ENCODE data around the gene DYRK4.

The DYRK4 gene

DNA sequence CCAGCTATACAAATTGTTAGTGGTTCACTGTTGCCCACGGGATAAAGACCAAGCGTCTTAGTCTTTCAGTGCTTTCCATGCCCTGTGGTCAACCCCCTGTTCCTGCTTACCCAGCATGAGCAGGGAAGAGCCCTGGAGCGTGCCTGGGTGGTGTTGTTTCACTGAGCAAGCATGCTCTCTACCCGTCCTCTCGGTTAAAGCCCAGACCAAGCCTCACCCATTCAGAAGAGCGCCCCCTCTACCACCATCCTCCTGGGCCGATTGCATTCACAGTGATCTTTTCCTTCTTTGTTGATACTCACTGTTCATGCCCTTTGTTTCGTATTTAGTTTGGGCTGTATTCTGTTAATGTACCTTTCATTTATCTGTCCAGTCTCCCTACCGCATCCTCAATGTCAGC is 25.1 kb downstream of the DYRK4 start:
- no peak overlapping the region for H3K9ac ChIP-seq (ENCODE audit: low read length)
- no peaks in the 10 kb centered on the region for H3K27me3 ChIP-seq (ENCODE audit: low read length)
- no peak overlapping the region for H3K4me2 ChIP-seq (ENCODE audit: low read depth, low read length, poor library complexity, severe bottlenecking)
- H3K9me3 ChIP-seq (ENCODE audit: insufficient read depth, low read length): no peaks in the 10 kb centered on the region
- no peaks in the 10 kb centered on the region for H3K9me2 ChIP-seq (replicated peaks; ENCODE audit: insufficient read depth, low read length)
- H3K36me3 ChIP-seq (ENCODE audit: low read length): no peaks in the 10 kb centered on the region
- H3K27ac ChIP-seq (ENCODE audit: low read depth, low read length): no peak overlapping the region
- no peak overlapping the region for H2AFZ ChIP-seq (ENCODE audit: low read depth, low read length, severe bottlenecking)
- H3F3A ChIP-seq (ENCODE audit: insufficient read depth): no peaks in the 10 kb centered on the region
- H3K79me2 ChIP-seq (ENCODE audit: insufficient read depth, low read length): no peaks in the 10 kb centered on the region
- no peaks in the 10 kb centered on the region for H4K20me1 ChIP-seq (ENCODE audit: low read depth, low read length)
- TF ChIP-seq, protein P1, sequence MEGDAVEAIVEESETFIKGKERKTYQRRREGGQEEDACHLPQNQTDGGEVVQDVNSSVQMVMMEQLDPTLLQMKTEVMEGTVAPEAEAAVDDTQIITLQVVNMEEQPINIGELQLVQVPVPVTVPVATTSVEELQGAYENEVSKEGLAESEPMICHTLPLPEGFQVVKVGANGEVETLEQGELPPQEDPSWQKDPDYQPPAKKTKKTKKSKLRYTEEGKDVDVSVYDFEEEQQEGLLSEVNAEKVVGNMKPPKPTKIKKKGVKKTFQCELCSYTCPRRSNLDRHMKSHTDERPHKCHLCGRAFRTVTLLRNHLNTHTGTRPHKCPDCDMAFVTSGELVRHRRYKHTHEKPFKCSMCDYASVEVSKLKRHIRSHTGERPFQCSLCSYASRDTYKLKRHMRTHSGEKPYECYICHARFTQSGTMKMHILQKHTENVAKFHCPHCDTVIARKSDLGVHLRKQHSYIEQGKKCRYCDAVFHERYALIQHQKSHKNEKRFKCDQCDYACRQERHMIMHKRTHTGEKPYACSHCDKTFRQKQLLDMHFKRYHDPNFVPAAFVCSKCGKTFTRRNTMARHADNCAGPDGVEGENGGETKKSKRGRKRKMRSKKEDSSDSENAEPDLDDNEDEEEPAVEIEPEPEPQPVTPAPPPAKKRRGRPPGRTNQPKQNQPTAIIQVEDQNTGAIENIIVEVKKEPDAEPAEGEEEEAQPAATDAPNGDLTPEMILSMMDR (IDR thresholded peaks at IDR 0.05; ENCODE audit: insufficient read depth, low read length, poor library complexity, severe bottlenecking): no peak
- TF ChIP-seq EZH2phosphoT487 (conservative IDR thresholded peaks at IDR 0.05; ENCODE audit: low read length): no peak
- H3K4me3 ChIP-seq (ENCODE audit: insufficient read depth, low read length, poor library complexity, severe bottlenecking): no peak overlapping the region

DNA sequence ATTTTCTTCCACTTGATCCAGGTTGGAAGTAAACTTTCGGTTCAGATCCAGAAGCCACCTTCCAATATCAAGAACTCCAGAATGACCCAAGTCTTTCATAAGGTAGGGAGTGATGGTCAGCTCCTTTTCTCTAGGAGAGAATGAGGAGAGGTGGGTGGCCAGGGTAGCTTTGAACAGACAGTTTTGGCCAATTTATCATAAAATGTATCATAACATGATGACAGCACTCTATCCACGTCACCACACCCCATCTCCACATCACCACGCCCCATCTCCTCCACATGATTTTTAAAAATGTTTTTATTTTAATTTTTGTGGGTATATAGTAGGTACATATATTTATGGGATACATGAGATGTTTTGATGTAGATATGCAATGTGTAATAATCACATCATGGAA is 26.9 kb downstream of the DYRK4 start:
- Histone ChIP-seq H3F3A (ENCODE audit: insufficient read depth) (no peaks in the 10 kb centered on the region), H3K4me3 (ENCODE audit: insufficient read depth, low read length, poor library complexity, severe bottlenecking) (no peak overlapping the region), H3K9me3 (ENCODE audit: insufficient read depth, low read length) (no peaks in the 10 kb centered on the region), H3K27ac (ENCODE audit: low read depth, low read length) (no peak overlapping the region), H2AFZ (ENCODE audit: low read depth, low read length, severe bottlenecking) (no peak overlapping the region), H3K79me2 (ENCODE audit: insufficient read depth, low read length) (no peaks in the 10 kb centered on the region), H3K36me3 (ENCODE audit: low read length) (no peaks in the 10 kb centered on the region), H3K4me2 (ENCODE audit: low read depth, low read length, poor library complexity, severe bottlenecking) (no peak overlapping the region), H3K9me2 (replicated peaks; ENCODE audit: insufficient read depth, low read length) (no peaks in the 10 kb centered on the region), H4K20me1 (ENCODE audit: low read depth, low read length) (no peaks in the 10 kb centered on the region), H3K27me3 (ENCODE audit: low read length) (no peaks in the 10 kb centered on the region), H3K9ac (ENCODE audit: low read length) (no peak overlapping the region)
- TF ChIP-seq EZH2phosphoT487 (conservative IDR thresholded peaks at IDR 0.05; ENCODE audit: low read length): no peak
- TF ChIP-seq, protein P1 (IDR thresholded peaks at IDR 0.05; ENCODE audit: insufficient read depth, low read length, poor library complexity, severe bottlenecking): no peak

DNA sequence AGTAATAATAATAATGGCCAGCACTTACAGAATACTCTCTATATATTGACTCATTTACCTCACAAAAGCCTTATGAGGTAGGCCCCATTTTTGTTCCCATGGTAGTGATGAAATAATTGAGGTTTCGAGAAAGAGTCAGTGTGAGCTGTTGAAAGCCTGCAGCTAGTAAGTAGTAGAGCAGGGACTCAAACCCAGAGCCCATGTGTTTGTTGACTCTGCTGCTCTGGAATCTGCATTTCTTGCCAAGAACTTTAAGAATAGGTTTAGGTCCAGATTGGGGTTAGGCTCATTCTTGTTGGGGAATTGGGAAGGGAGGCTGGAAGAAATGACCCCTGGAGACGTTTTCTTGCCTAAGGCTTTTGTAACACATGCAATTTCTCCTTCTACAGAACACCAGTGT is 27.9 kb downstream of the DYRK4 start:
- no peaks in the 10 kb centered on the region for H3F3A ChIP-seq (ENCODE audit: insufficient read depth)
- H4K20me1 ChIP-seq (ENCODE audit: low read depth, low read length): no peaks in the 10 kb centered on the region
- no peaks in the 10 kb centered on the region for H3K79me2 ChIP-seq (ENCODE audit: insufficient read depth, low read length)
- no peaks in the 10 kb centered on the region for H3K9me2 ChIP-seq (replicated peaks; ENCODE audit: insufficient read depth, low read length)
- H3K9me3 ChIP-seq (ENCODE audit: insufficient read depth, low read length): no peaks in the 10 kb centered on the region
- H3K4me3 ChIP-seq (ENCODE audit: insufficient read depth, low read length, poor library complexity, severe bottlenecking): no peak overlapping the region
- no peak overlapping the region for H3K27ac ChIP-seq (ENCODE audit: low read depth, low read length)
- TF ChIP-seq EZH2phosphoT487 (conservative IDR thresholded peaks at IDR 0.05; ENCODE audit: low read length): no peak
- TF ChIP-seq, protein P1 (IDR thresholded peaks at IDR 0.05; ENCODE audit: insufficient read depth, low read length, poor library complexity, severe bottlenecking): no peak
- H3K36me3 ChIP-seq (ENCODE audit: low read length): no peaks in the 10 kb centered on the region
- H2AFZ ChIP-seq (ENCODE audit: low read depth, low read length, severe bottlenecking): no peak overlapping the region
- H3K27me3 ChIP-seq (ENCODE audit: low read length): no peaks in the 10 kb centered on the region
- no peak overlapping the region for H3K9ac ChIP-seq (ENCODE audit: low read length)
- no peak overlapping the region for H3K4me2 ChIP-seq (ENCODE audit: low read depth, low read length, poor library complexity, severe bottlenecking)
